Measurements from ENCODE around the gene TMPRSS5. TPM values are rescaled to one million over a fixed set of nuclear protein-coding genes. Genes with fewer than 3 reads are reported as not detected.

The TMPRSS5 gene
- polyA plus RNA-seq, 1 donor (not counting 4 experiments of a cell fraction or from before 2014, with no cell fraction given): 0.04 TPM

DNA sequence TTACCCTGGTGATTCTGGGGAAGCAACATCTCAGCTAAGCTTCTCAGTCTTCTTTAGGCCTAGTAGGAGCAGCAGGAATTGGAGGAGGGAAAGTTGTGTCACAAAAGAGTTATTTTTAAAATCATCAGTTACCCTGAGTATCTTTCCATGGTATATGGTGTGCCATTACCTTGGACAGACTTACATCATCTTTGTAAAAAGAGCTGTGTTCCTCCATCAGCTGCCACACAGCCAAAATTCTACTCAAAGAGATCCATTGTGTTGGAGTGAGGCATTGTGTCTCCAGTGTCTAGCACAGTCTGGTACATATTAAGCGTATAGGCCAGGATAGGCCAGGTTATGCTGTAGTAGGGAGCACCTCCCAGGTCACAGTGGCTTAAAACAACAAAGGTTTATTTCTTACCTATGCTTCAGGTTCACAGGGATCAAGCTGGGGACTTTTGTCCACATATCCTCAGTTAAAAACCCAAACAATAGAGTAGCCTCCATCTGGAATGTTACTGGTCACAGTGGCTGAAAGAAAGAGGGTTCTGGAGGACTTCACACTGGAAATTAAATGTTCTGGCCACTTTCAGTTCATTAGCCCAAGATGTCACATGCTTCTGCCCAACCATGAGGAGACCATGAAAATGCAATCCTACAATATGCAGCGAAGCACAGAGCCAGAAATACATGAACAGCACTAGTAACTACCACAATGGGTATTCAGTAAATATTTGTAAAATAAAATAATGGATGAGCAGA lies 9.9 kb upstream of the TMPRSS5 start:
- H3K79me2 ChIP-seq (ENCODE audit: control insufficient read depth, insufficient read depth, low read length): no peaks in the 10 kb centered on the region
- no peak overlapping the region for H3K4me2 ChIP-seq (ENCODE audit: control insufficient read depth, extremely low read depth, insufficient read depth, low read depth, low read length)
- H3K4me3 ChIP-seq (ENCODE audit: control insufficient read depth in 2 of 3, extremely low read depth in 1 of 3, insufficient read depth in 2 of 3, low read depth in 1 of 3, low read length in 3 of 3): no peak overlapping the region
- no peak overlapping the region for H3K27ac ChIP-seq (ENCODE audit: control insufficient read depth, insufficient read depth, low read length)
- H3K36me3 ChIP-seq (ENCODE audit: control insufficient read depth in 2 of 2, extremely low read depth in 1 of 2, insufficient read depth in 2 of 2, low read length in 2 of 2): no peaks in the 10 kb centered on the region
- H3K4me1 ChIP-seq (ENCODE audit: control insufficient read depth, extremely low read depth, insufficient read depth, low read length): no peaks in the 10 kb centered on the region
- H3K27me3 ChIP-seq (ENCODE audit: control insufficient read depth, extremely low read depth, insufficient read depth, low read length): no peaks in the 10 kb centered on the region
- DNase-seq (ENCODE audit: low read depth, low spot score) (no peak), FAIRE-seq (no peak)
- H3K9me3 ChIP-seq (ENCODE audit: control insufficient read depth, low read depth, low read length): no peaks in the 10 kb centered on the region
- H2AFZ ChIP-seq (ENCODE audit: control insufficient read depth, low read length): no peak overlapping the region
- TF ChIP-seq, protein P1, sequence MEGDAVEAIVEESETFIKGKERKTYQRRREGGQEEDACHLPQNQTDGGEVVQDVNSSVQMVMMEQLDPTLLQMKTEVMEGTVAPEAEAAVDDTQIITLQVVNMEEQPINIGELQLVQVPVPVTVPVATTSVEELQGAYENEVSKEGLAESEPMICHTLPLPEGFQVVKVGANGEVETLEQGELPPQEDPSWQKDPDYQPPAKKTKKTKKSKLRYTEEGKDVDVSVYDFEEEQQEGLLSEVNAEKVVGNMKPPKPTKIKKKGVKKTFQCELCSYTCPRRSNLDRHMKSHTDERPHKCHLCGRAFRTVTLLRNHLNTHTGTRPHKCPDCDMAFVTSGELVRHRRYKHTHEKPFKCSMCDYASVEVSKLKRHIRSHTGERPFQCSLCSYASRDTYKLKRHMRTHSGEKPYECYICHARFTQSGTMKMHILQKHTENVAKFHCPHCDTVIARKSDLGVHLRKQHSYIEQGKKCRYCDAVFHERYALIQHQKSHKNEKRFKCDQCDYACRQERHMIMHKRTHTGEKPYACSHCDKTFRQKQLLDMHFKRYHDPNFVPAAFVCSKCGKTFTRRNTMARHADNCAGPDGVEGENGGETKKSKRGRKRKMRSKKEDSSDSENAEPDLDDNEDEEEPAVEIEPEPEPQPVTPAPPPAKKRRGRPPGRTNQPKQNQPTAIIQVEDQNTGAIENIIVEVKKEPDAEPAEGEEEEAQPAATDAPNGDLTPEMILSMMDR (optimal IDR thresholded peaks at IDR 0.05 in 1 of 3, IDR thresholded peaks at IDR 0.05 in 1 of 3, conservative IDR thresholded peaks at IDR 0.05 in 1 of 3; ENCODE audit: extremely low read depth in 1 of 3, insufficient read depth in 2 of 3, low read length in 3 of 3): no peak
- TF ChIP-seq EZH2 (IDR thresholded peaks at IDR 0.05; ENCODE audit: low read length): no peak
- no peaks in the 10 kb centered on the region for H4K20me1 ChIP-seq (ENCODE audit: control insufficient read depth, extremely low read depth, insufficient read depth, low read length)
- no peak overlapping the region for H3K9ac ChIP-seq (ENCODE audit: control insufficient read depth, extremely low read depth, insufficient read depth, low read length)
- dilution Hi-C loops (cut with MboI; ENCODE audit: extremely low pct_ligation_motif_present, low sequenced_read_pairs): no loop called here
- no peaks in the 10 kb centered on the region for H3K9me1 ChIP-seq (ENCODE audit: control insufficient read depth, extremely low read depth, insufficient read depth, low read length)

DNA sequence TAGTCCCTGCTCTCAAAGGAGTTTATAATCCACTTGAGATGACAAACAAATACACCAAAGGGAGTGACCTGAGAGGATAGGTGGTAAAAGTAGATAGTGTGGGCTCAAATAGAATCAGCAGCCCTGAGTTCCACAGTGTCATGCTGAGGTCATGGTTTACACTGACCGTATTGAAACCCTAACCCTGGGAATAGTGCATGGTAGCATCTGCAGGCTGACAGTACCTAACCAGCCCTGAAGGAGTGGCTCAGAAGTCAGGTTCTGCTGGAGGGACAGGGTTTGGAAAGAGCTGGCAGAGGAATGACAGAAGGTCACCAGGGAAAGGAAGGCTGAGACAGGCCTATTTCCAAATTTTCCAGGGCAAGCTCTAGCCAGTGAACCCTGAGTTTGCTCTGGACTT lies 9.2 kb upstream of the TMPRSS5 start:
- Histone ChIP-seq H3K4me1 (ENCODE audit: control insufficient read depth, extremely low read depth, insufficient read depth, low read length) (no peaks in the 10 kb centered on the region), H3K9me3 (ENCODE audit: control insufficient read depth, low read depth, low read length) (no peaks in the 10 kb centered on the region), H3K27me3 (ENCODE audit: control insufficient read depth, extremely low read depth, insufficient read depth, low read length) (no peaks in the 10 kb centered on the region), H3K9ac (ENCODE audit: control insufficient read depth, extremely low read depth, insufficient read depth, low read length) (no peak overlapping the region), H3K79me2 (ENCODE audit: control insufficient read depth, insufficient read depth, low read length) (no peaks in the 10 kb centered on the region), H3K9me1 (ENCODE audit: control insufficient read depth, extremely low read depth, insufficient read depth, low read length) (no peaks in the 10 kb centered on the region), H3K4me3 (ENCODE audit: control insufficient read depth in 2 of 3, extremely low read depth in 1 of 3, insufficient read depth in 2 of 3, low read depth in 1 of 3, low read length in 3 of 3) (no peak overlapping the region), H3K27ac (ENCODE audit: control insufficient read depth, insufficient read depth, low read length) (no peak overlapping the region), H2AFZ (ENCODE audit: control insufficient read depth, low read length) (no peak overlapping the region), H3K36me3 (ENCODE audit: control insufficient read depth in 2 of 2, extremely low read depth in 1 of 2, insufficient read depth in 2 of 2, low read length in 2 of 2) (no peaks in the 10 kb centered on the region), H3K4me2 (ENCODE audit: control insufficient read depth, extremely low read depth, insufficient read depth, low read depth, low read length) (no peak overlapping the region), H4K20me1 (ENCODE audit: control insufficient read depth, extremely low read depth, insufficient read depth, low read length) (no peaks in the 10 kb centered on the region)
- FAIRE-seq (no peak), DNase-seq (ENCODE audit: low read depth, low spot score) (no peak)
- dilution Hi-C loops (cut with MboI; ENCODE audit: extremely low pct_ligation_motif_present, low sequenced_read_pairs): no loop called here
- no peak for TF ChIP-seq EZH2 (IDR thresholded peaks at IDR 0.05; ENCODE audit: low read length)
- TF ChIP-seq, protein P1 (optimal IDR thresholded peaks at IDR 0.05 in 1 of 3, IDR thresholded peaks at IDR 0.05 in 1 of 3, conservative IDR thresholded peaks at IDR 0.05 in 1 of 3; ENCODE audit: extremely low read depth in 1 of 3, insufficient read depth in 2 of 3, low read length in 3 of 3): no peak

Data from keratinocyte (primary cell).